ENCODE data around the gene SLC51B.
"Not testable (repeated sequence)": the region's sequence is repeated elsewhere in the genome, so short reads cannot be mapped to it uniquely, and the experiment has no call there.

Gene SLC51B

GRCh38 chr15:65066635-65067316 is 21.6 kb downstream of the SLC51B start:
- DNase-seq (ENCODE audit: low read depth in 2 of 2), result no peak

- DNase-seq (ENCODE audit: low read depth in 2 of 2), result no peak
Measured at GRCh38 chr15:65067317-65067644, 22.1 kb downstream of the SLC51B start.

GRCh38 chr15:65067645-65068402 is 22.6 kb downstream of the SLC51B start, which contains the start of gene RASL12:
Gene RASL12, minus strand, starts transcription at chr15:65067991. Its CDS starts 156 bp downstream, at chr15:65067835.
- DNase-seq (ENCODE audit: low read depth in 2 of 2), result no peak

- no peak for DNase-seq (ENCODE audit: low read depth in 2 of 2)
Measured at GRCh38 chr15:65068403-65068788, 23.2 kb downstream of the SLC51B start.

- DNase-seq (ENCODE audit: low read depth in 2 of 2), result no peak
Measured at GRCh38 chr15:65069179-65069578, 24.0 kb downstream of the SLC51B start.

GRCh38 chr15:65069779-65070546 is 24.8 kb downstream of the SLC51B start:
- no peak for DNase-seq (ENCODE audit: low read depth in 2 of 2)

GRCh38 chr15:65071381-65071811 is 26.2 kb downstream of the SLC51B start:
- DNase-seq (ENCODE audit: low read depth in 2 of 2), result no peak

GRCh38 chr15:65072027-65072426 is 26.8 kb downstream of the SLC51B start:
- DNase-seq (ENCODE audit: low read depth in 2 of 2), result no peak

GRCh38 chr15:65072617-65073016 is 27.4 kb downstream of the SLC51B start:
- DNase-seq (ENCODE audit: low read depth in 2 of 2), result no peak

- DNase-seq (ENCODE audit: low read depth in 2 of 2), result not testable (repeated sequence)
Measured at GRCh38 chr15:65074946-65075345, 29.8 kb downstream of the SLC51B start.

- DNase-seq (ENCODE audit: low read depth in 2 of 2), result not testable (repeated sequence)
Measured at GRCh38 chr15:65075607-65076395, 30.6 kb downstream of the SLC51B start.

GRCh38 chr15:65076486-65077290 is 31.5 kb downstream of the SLC51B start, which contains the start of gene KBTBD13:
Gene KBTBD13, plus strand, starts transcription at chr15:65076746. Its CDS starts 70 bp downstream, at chr15:65076816.
- no peak for DNase-seq (ENCODE audit: low read depth in 2 of 2)

- no peak for DNase-seq (ENCODE audit: low read depth in 2 of 2)
Measured at GRCh38 chr15:65077291-65077980, 32.2 kb downstream of the SLC51B start.

GRCh38 chr15:65077981-65078352 is 32.8 kb downstream of the SLC51B start:
- peak; percentile 29 to 50 for DNase-seq (ENCODE audit: low read depth in 2 of 2)

GRCh38 chr15:65079580-65079979 is 34.4 kb downstream of the SLC51B start:
- DNase-seq (ENCODE audit: low read depth in 2 of 2), result no peak

- DNase-seq (ENCODE audit: low read depth in 2 of 2), result no peak
Measured at GRCh38 chr15:65081270-65081669, 36.1 kb downstream of the SLC51B start.

- DNase-seq (ENCODE audit: low read depth in 2 of 2), result no peak
Measured at GRCh38 chr15:65081758-65082157, 36.6 kb downstream of the SLC51B start.

- DNase-seq (ENCODE audit: low read depth in 2 of 2), result no peak
Measured at GRCh38 chr15:65082303-65082953, 37.2 kb downstream of the SLC51B start.

GRCh38 chr15:65083262-65083701 is 38.1 kb downstream of the SLC51B start:
- DNase-seq (ENCODE audit: low read depth in 2 of 2), result no peak
